HG03196 (cell line): ENCODE results near the gene ATG101.

Experiments
- ATAC-seq: cut with Tn5 transposase; IDR thresholded peaks from one replicate; pipeline ENCODE4 v1.9.1; 2021; ENCODE audit not compliant: unreplicated experiment

The ATG101 gene, protein sequence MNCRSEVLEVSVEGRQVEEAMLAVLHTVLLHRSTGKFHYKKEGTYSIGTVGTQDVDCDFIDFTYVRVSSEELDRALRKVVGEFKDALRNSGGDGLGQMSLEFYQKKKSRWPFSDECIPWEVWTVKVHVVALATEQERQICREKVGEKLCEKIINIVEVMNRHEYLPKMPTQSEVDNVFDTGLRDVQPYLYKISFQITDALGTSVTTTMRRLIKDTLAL

GRCh38 chr12:52069327-52070184 lies at the start of gene ATG101:
ATG101 (plus strand) TSS chr12:52069978; CDS start chr12:52073651, 3,673 bp downstream.
- peak; percentile 89 for ATAC-seq

DNA sequence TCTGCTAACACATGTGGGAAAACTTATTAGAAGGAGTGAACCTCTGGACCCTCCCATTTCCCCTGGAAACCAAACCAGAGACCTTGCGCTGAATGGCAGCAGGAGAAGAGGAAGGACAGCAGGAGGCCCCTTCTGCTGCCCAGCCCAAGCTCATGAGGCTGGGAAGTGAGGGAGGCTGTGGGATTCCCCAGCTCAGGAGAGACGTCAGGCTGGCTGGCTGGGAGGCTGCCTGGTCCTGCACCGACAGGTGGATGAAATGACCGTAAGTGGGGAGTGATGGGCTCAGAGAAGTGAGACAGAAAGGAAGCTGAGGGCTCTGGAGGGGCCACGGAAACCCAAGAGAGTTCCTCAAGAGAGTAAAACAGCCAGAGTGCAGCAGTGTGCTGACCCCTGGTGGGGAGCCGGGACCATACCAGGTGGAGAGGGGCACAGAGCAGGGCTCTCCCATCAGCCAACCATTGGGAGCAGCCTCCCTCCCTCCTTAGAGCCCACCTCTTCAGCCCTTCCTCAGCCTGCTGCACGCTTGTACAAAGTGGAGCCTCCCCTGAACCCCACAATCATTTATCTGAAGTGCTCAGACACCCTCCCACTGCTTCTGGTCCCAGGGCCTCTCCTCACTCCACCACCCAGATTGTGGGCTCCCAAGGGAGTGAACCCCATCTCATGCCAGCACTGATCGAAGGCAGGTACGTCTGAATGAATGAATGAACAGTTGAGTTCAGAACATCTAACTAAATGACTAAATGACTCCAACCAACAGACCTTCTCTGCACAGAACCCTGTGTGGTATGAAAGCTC lies 49.0 kb upstream of the ATG101 start:
- ATAC-seq: no peak

GRCh38 chr12:52022841-52023181 lies 47.0 kb upstream of the ATG101 start:
- no peak for ATAC-seq

- ATAC-seq: no peak
These were observed 46.4 kb upstream of the ATG101 start for GRCh38 chr12:52023182-52023975.

- no peak for ATAC-seq
These were observed 45.6 kb upstream of the ATG101 start for GRCh38 chr12:52023976-52024688.

- no peak for ATAC-seq
These were observed 44.9 kb upstream of the ATG101 start for GRCh38 chr12:52024845-52025230.

- ATAC-seq: no peak
These were observed 43.5 kb upstream of the ATG101 start for GRCh38 chr12:52026263-52026662.

DNA sequence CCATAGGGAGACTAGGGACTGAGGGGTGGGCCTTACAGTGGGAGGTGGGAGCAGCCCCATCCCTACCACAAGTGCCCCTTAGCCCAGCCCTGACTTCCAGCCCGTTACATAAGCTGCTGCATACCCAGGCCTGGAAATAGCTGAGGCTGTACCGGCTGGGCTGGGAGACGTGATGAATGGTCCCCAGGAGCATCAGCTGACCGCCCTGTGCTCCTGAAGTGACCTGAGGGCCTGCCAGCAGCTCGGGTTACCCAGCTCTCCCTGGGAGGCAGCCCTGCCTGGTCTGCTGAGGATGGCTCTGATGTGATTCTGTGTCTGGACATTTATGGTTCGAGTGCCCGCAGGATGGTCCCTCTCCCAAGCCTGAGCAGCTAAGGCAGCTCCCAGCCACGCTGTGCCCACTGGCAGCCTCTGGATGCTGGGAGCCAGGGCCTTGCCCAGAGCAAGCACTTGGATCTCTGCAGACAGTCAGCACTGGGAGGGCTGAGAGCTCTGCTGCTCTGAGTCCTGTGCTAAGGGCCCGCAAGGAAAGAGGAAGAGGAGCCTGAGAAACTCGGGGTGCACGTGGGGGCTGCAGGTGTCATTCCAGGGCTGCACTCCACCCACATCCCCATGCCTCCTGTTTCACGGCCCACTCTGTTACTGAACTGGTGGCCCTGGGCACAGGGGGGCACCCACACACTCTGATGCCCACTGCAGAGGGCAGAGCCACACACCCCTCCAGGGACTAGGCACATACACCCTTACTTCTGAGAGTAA lies 42.5 kb upstream of the ATG101 start:
- no peak for ATAC-seq

- no peak for ATAC-seq
These were observed 40.1 kb upstream of the ATG101 start for GRCh38 chr12:52029685-52030084.

- ATAC-seq: no peak
These were observed 37.4 kb upstream of the ATG101 start for GRCh38 chr12:52032446-52032803.

DNA sequence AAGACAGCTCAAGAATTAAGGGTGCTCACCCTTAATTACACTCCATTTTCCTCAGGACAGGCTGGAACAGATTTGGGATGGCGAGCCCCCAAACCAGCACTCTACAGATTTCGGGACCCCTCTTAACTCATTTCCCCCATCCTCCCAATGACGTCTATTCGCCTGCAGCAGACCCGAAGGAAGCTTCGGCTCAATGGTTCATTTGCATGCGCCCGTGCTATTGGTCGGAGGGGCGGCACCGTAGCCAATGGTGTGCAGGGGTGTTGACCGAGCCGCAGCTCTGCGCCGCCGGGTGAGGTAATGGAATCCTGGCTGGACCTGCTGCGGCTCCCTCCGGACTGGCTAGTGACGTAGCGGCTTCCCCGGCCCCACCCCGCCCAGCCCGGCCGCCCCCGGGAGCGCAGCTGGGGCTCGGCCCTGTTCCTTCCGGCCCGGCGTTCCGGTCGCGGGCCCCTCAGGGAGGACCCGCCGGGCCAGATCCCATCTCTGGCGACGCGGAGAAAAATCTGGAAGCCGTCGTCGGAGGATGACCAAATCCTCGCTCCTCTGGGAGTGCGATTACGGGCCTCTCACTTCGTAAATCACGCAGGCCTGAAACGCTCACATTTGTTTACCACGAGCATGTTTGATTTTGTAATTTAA lies 36.9 kb upstream of the ATG101 start:
- peak; percentile 86 for ATAC-seq

- ATAC-seq: no peak
These were observed 36.2 kb upstream of the ATG101 start for GRCh38 chr12:52033446-52034140.

DNA sequence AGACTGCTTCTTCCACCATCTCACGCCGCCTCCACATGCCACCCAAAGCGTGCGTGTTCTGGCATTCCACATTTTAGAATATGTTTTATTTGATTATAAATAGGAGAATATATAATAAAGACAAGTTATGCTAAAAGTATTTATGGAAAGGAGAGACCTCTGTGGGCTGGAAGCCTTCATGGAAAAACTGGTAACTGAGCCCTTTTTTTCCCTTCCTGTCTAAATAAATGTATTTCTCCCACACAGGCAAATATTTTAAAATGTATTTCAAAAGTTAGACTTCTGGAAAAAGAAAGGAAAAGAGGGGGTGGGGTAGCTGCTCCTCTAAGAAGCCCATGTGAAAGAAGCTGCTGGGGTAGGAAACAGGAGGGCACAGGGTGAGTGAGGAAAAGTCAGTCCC lies 34.6 kb upstream of the ATG101 start:
- no peak for ATAC-seq

DNA sequence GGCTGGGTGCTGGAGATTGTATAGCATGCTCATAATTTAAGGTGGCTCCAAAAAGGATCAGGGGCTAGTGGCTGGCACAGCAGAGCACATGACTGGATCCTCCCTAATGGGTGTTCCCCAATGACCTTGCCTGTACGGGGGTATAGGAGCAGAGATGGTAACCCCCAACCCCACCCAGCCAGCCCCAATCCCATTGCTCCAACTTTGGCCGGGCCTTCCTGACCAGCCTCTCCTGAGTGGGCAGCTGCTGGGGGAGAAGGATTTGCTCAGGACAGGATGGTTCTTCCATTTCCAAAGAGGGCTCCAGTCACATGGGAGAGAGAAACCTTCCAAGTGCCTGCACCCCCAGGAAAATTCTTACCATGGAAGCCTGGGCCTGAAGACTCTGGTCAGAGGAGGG lies 33.9 kb upstream of the ATG101 start:
- ATAC-seq: no peak

DNA sequence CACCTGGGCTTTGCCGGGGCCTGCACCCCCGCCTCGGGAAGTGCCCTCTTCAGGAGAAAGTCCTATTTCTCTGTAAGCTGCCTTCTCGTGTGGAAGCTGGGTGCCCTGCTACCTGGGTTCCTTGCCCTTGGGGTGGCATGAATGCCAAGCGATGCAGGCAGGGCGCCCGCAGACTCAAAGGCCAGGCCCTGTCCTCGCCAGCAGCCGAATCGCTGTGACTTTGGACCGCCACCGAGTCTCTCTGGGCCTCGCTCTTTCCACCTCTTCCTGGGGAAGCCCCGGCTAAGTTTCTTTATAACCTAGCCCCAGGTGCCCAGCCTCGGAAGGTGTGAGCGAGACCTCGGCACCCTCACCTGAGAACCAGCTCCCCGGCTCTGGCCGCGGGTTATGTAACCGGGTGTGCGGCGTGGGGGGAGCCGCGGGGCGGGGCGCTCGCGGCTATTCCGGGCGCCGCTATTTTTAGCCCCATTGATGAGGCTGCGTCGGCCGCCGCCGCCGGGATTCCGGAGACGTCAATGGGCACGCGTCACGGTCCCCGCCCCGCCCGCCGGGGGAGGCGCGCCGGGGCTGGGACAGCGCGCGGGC lies 33.1 kb upstream of the ATG101 start:
- ATAC-seq: peak; percentile 39

GRCh38 chr12:52037248-52037861 lies 32.4 kb upstream of the ATG101 start:
- ATAC-seq: no peak

DNA sequence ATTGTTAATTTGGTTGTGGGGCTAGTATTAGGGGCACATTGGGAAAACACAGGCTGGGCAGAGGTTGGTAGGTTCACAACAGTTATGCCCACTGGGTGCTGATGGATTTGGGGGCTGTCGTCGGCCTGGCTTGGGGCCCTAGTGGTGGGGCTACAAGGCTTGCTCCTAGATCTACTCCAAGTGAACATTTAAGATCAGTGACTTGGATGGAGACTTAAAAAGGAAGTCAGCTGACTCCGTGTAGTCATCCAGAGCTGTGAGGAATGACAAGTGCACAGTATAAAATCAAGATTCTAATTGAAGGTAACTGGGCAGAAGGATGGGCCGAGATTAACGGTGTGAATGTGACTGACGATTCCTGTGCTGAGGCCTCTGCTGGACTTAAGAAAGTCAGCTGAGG lies 31.3 kb upstream of the ATG101 start:
- no peak for ATAC-seq

DNA sequence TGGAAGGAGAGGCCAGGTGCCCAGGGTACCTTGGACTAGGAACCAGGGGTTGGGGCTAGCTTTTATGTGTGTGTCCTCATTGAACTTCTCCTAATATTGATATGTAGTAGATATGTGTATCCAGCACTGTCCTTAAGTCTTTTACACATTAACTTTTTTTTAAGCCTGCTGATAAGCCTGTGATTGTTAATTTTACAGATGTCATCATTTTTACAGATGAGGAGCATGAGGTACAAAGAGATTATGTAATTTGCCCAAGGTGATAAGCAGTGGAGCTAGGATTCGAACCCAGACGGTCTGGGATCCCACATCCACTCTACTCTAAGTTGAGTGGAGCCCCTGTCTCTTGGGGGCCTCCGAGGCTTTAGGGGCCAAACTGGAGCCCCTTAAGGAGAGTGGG lies 28.7 kb upstream of the ATG101 start:
- no peak for ATAC-seq
